GM19452 (cell line): Measurements from ENCODE around the gene OR4A5.
"Not testable (repeated sequence)": the region's sequence is repeated elsewhere in the genome, so short reads cannot be mapped to it uniquely, and the experiment has no call there.

Experiments used
- ATAC-seq: cut with Tn5 transposase; IDR thresholded peaks from one replicate; pipeline ENCODE4 v1.9.1; 2021; ENCODE audit not compliant: unreplicated experiment

The OR4A5 gene, protein sequence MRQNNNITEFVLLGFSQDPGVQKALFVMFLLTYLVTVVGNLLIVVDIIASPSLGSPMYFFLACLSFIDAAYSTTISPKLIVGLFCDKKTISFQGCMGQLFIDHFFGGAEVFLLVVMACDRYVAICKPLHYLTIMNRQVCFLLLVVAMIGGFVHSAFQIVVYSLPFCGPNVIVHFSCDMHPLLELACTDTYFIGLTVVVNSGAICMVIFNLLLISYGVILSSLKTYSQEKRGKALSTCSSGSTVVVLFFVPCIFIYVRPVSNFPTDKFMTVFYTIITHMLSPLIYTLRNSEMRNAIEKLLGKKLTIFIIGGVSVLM

DNA sequence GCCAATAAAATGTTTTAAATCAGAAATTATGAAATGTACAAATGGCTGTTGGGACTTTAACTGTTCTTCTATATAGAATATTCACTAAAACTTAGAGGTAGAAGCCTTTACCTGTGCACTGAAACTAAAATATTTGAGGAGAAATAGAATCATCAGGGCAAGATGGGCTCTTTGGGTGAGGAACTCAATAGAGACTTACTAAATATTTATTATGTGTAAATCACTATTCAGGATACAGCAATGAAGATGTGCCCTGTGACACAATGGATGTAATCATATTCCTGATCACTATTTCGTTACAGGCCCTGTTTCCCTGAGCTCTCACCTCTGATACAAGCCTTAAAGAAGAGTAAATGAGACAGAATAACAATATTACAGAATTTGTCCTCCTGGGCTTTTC is at the start of gene OR4A5:
Gene OR4A5 (plus strand): TSS at position 301 of the 400 bp plus-strand sequence. CDS start 53 bp downstream, at position 354.
- ATAC-seq, result not testable (repeated sequence)

DNA sequence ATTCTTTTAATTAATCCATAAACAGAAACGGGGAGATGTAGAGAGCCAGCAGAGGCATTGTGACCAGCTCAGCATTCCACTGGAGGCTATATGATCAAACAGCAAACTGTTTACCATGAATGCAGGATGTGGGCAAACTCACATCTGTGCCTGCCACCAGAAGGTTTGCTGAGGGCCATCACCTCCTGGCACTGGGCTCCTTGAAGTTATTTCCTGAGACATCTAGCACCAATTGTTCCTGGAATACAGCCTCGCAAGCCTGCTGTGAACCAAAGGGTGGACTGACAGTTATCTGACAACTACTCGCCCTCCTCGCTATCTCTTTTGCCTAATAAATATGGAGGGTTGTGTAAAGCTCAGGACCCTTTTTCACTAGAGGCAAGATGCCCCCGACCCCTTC is 13.5 kb downstream of the OR4A5 start:
- ATAC-seq, result not testable (repeated sequence)
